ENCODE data around the gene TTLL6.
A peak's percentile ranks its signal among the peaks of the same experiment; 100 is the strongest.

TTLL6 gene

GRCh38 chr17:48795444-48796162, 21.4 kb downstream of the TTLL6 start:
- DNase-seq: no peak

DNA sequence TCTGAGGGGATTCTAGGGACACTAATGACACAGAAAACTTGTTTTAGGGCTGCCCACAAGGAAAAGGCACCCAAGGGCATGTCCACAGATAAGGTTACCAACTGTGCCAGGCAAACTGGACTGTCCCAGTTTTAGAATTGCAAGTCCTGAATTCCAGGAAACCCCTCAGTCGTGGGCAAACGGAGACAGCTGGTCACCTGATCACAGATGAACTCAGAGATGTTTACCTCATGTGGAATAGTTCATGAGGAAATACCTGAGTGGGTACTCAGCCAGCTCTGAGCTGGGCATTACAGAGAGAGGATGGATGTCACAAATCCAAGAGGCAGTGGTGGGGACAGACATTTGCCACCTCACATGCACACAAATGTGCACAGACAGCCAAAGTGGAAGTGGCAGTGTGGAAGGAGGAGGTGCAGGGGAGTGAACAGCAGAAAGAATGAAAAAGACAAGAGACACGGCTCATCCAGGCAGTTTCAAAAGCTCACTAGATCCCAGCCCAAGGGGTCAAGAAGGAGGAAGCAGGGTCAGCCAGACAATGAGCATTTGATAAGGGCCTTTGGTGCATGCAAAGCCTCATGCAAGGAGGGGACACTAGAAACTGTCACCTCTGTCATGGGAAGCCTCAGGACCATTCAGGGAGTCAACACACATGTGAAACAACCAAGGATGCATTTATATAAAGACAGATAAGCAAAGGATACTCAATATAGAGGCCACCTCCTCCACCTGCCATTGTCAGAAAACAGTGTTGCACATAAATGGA, 24.8 kb downstream of the TTLL6 start:
- Mint-ChIP-seq H3K4me1 (ENCODE audit: low read depth) (peaks cover 17% of the 10 kb centered on the region), H3K27me3 (peaks cover 73% of the 10 kb centered on the region), H3K4me3 (no peak overlapping the region), H3K36me3 (ENCODE audit: low read depth) (no peaks in the 10 kb centered on the region), H3K27ac (peak overlapping the region; percentile 3), H3K9me3 (no peaks in the 10 kb centered on the region)
- DNase-seq: no peak

More at GRCh38 chr17:48795444-48796162, 21.4 kb downstream of the TTLL6 start:
- H3K27me3 Mint-ChIP-seq: peaks cover 69% of the 10 kb centered on the region
- H3K4me3 Mint-ChIP-seq: no peak overlapping the region
- no peaks in the 10 kb centered on the region for H3K36me3 Mint-ChIP-seq (ENCODE audit: low read depth)
- peaks cover 17% of the 10 kb centered on the region for H3K4me1 Mint-ChIP-seq (ENCODE audit: low read depth)
- no peaks in the 10 kb centered on the region for H3K9me3 Mint-ChIP-seq
- no peak overlapping the region for H3K27ac Mint-ChIP-seq

DNA sequence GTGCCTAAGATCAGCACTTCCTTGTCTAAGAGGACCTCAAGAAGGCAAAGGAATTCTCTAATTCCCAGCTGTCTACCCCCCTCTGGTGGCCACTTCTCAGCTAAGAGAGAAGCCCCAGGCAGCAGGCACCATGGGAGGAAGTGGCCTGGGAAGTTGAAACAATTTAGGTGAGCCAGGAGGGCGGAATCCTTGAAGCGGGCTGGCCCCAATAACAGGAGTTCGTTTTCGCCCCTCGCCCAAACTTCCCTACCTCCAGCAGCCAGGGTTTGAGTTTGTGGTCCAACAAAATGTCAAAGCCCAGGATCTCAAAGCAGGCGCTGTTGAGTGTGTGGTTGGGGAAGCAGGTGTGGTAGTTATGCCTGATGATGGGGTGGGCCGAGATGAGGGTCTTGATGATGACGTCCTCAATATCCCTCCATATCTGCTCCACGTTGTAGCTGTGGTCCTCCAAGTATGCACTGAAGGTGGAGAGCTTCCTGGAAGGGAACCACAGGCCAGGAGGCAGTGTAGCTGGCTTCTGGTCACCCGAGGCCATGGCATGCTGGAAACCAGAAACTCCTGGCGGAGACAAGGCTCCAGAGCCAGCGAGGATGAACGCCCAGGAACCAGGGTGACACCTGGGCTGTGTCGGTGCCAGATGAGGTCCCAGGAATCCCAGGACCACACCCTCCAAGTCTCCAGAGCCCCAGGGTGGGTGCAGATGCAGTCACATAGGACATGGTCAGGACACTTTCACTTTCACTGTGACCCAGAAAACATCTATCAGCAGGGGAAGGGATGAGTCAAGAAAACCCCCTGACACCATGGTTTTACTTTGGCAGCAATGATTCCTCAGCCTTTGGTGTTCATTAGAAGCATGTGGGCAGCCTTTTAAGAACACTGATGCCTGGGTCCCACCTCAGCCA, 25.6 kb downstream of the TTLL6 start:
- no peak for DNase-seq
- Mint-ChIP-seq H3K4me3 (no peak overlapping the region), H3K36me3 (ENCODE audit: low read depth) (no peaks in the 10 kb centered on the region), H3K9me3 (no peaks in the 10 kb centered on the region), H3K27ac (peak overlapping the region; percentile 22), H3K4me1 (ENCODE audit: low read depth) (peaks cover 17% of the 10 kb centered on the region), H3K27me3 (peaks cover 72% of the 10 kb centered on the region)

- Mint-ChIP-seq H3K9me3 (no peaks in the 10 kb centered on the region), H3K4me3 (no peak overlapping the region), H3K27me3 (peaks cover 66% of the 10 kb centered on the region), H3K4me1 (ENCODE audit: low read depth) (peaks cover 17% of the 10 kb centered on the region), H3K36me3 (ENCODE audit: low read depth) (no peaks in the 10 kb centered on the region), H3K27ac (no peak overlapping the region)
- DNase-seq: no peak
Observed at GRCh38 chr17:48790607-48791127, 26.4 kb downstream of the TTLL6 start.

DNA sequence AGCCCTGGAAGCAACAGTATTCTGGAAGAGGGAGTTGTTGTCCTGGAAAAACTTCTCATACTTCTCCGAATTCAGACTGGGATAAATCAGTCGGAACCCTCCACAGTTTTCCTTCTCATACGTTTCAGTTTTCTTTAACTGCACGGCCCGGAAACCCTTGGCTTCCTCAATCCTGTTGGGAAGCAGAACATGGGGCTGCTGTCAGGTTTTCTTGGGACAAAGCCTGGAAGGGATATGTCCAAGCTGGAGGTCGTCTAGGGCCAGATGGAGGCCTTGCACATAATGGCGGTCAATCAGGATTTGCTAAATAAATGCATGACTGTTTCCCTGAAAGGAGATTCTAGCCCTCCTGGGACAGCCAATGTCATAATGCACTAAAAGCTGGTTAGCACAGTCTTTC, 29.2 kb downstream of the TTLL6 start:
- H3K9me3 Mint-ChIP-seq: no peaks in the 10 kb centered on the region
- H3K27me3 Mint-ChIP-seq: peaks cover 46% of the 10 kb centered on the region
- H3K27ac Mint-ChIP-seq: no peak overlapping the region
- H3K4me3 Mint-ChIP-seq: no peak overlapping the region
- DNase-seq: no peak
- H3K36me3 Mint-ChIP-seq (ENCODE audit: low read depth): no peaks in the 10 kb centered on the region
- H3K4me1 Mint-ChIP-seq (ENCODE audit: low read depth): peaks cover 17% of the 10 kb centered on the region

GRCh38 chr17:48779421-48779820, 37.6 kb downstream of the TTLL6 start:
- no peaks in the 10 kb centered on the region for H3K9me3 Mint-ChIP-seq
- no peak overlapping the region for H3K4me3 Mint-ChIP-seq
- peaks cover 9% of the 10 kb centered on the region for H3K27me3 Mint-ChIP-seq
- no peak overlapping the region for H3K27ac Mint-ChIP-seq
- no peak for DNase-seq
- H3K36me3 Mint-ChIP-seq (ENCODE audit: low read depth): no peaks in the 10 kb centered on the region
- no peaks in the 10 kb centered on the region for H3K4me1 Mint-ChIP-seq (ENCODE audit: low read depth)

- no peaks in the 10 kb centered on the region for H3K9me3 Mint-ChIP-seq
- H3K36me3 Mint-ChIP-seq (ENCODE audit: low read depth): no peaks in the 10 kb centered on the region
- H3K27me3 Mint-ChIP-seq: peaks cover 14% of the 10 kb centered on the region
- DNase-seq: no peak
- no peaks in the 10 kb centered on the region for H3K4me1 Mint-ChIP-seq (ENCODE audit: low read depth)
- H3K27ac Mint-ChIP-seq: no peak overlapping the region
- no peak overlapping the region for H3K4me3 Mint-ChIP-seq
Observed at GRCh38 chr17:48776602-48777001, 40.4 kb downstream of the TTLL6 start.

- no peak overlapping the region for H3K4me3 Mint-ChIP-seq
- H3K27me3 Mint-ChIP-seq: peaks cover 34% of the 10 kb centered on the region
Observed at GRCh38 chr17:48773245-48773644, 43.8 kb downstream of the TTLL6 start.

GRCh38 chr17:48770954-48771353, 46.1 kb downstream of the TTLL6 start:
- Mint-ChIP-seq H3K9me3 (no peaks in the 10 kb centered on the region), H3K4me1 (ENCODE audit: low read depth) (no peaks in the 10 kb centered on the region), H3K36me3 (ENCODE audit: low read depth) (no peaks in the 10 kb centered on the region), H3K4me3 (no peak overlapping the region), H3K27ac (no peak overlapping the region), H3K27me3 (peaks cover 44% of the 10 kb centered on the region)
- no peak for DNase-seq

More at GRCh38 chr17:48773245-48773644, 43.8 kb downstream of the TTLL6 start:
- no peak overlapping the region for H3K27ac Mint-ChIP-seq
- no peaks in the 10 kb centered on the region for H3K9me3 Mint-ChIP-seq
- H3K4me1 Mint-ChIP-seq (ENCODE audit: low read depth): no peaks in the 10 kb centered on the region
- H3K36me3 Mint-ChIP-seq (ENCODE audit: low read depth): no peaks in the 10 kb centered on the region
- no peak for DNase-seq

- Mint-ChIP-seq H3K27ac (no peak overlapping the region), H3K4me1 (ENCODE audit: low read depth) (no peaks in the 10 kb centered on the region), H3K9me3 (no peaks in the 10 kb centered on the region), H3K36me3 (ENCODE audit: low read depth) (no peaks in the 10 kb centered on the region), H3K4me3 (no peak overlapping the region), H3K27me3 (peaks cover 54% of the 10 kb centered on the region)
- DNase-seq: no peak
Observed at GRCh38 chr17:48769009-48769675, 47.9 kb downstream of the TTLL6 start.

GRCh38 chr17:48767263-48767774, 49.7 kb downstream of the TTLL6 start:
- peaks cover 71% of the 10 kb centered on the region for H3K27me3 Mint-ChIP-seq

DNA sequence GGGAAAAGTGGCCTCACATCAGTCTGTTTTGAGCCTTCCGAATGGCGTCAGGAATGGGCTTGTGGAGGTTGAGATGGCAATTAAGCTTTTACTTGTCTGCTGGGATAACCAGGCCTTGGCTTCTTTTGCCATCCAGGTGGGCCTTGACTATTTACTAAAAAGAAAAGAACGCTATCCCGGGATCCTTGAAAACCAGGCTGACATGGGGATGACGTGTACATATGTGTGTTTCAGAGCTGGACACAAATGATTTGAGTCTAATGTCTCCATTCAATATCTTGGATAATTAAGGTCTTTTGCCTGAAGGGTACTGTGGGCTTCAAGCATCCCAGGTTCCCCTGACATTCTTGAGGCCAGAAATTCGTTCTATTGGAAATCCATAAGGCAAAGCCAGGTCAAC, 55.9 kb downstream of the TTLL6 start:
- Mint-ChIP-seq H3K36me3 (ENCODE audit: low read depth) (no peaks in the 10 kb centered on the region), H3K9me3 (no peaks in the 10 kb centered on the region), H3K27ac (no peak overlapping the region), H3K4me1 (ENCODE audit: low read depth) (no peaks in the 10 kb centered on the region), H3K4me3 (no peak overlapping the region), H3K27me3 (peaks cover 86% of the 10 kb centered on the region)
- no peak for DNase-seq

More at GRCh38 chr17:48767263-48767774, 49.7 kb downstream of the TTLL6 start:
- Mint-ChIP-seq H3K9me3 (no peaks in the 10 kb centered on the region), H3K4me1 (ENCODE audit: low read depth) (no peaks in the 10 kb centered on the region), H3K4me3 (no peak overlapping the region), H3K27ac (no peak overlapping the region), H3K36me3 (ENCODE audit: low read depth) (no peaks in the 10 kb centered on the region)
- DNase-seq: no peak

DNA sequence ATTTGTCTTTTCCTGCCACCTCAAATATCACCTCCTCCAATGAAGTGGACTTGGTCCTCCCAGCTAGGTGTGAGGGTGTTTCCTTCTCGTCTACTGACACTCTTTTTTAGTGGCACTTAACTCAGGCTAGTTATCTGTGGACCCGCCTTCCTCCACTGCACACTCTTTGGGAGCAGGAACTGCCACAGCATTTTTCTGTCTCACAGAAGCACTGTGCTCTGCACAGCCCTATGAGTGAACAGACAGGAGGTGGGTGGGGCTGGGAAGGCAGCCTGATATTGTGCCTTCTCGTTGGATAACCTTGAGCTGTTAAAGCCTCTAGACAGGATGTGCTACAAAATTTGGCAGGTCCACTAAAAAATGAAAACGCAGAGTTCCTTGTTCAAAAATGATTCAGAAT, 56.6 kb downstream of the TTLL6 start:
- no peaks in the 10 kb centered on the region for H3K36me3 Mint-ChIP-seq (ENCODE audit: low read depth)
- no peak overlapping the region for H3K4me3 Mint-ChIP-seq
- H3K4me1 Mint-ChIP-seq (ENCODE audit: low read depth): no peaks in the 10 kb centered on the region
- peaks cover 86% of the 10 kb centered on the region for H3K27me3 Mint-ChIP-seq
- no peaks in the 10 kb centered on the region for H3K9me3 Mint-ChIP-seq
- H3K27ac Mint-ChIP-seq: no peak overlapping the region
- no peak for DNase-seq

- Mint-ChIP-seq H3K9me3 (no peaks in the 10 kb centered on the region), H3K27ac (no peak overlapping the region), H3K4me1 (ENCODE audit: low read depth) (peaks cover 2% of the 10 kb centered on the region)
Observed at GRCh38 chr17:48759288-48759687, 57.7 kb downstream of the TTLL6 start.

More at GRCh38 chr17:48759288-48759687, 57.7 kb downstream of the TTLL6 start:
- Mint-ChIP-seq H3K36me3 (ENCODE audit: low read depth) (no peaks in the 10 kb centered on the region), H3K4me3 (no peak overlapping the region), H3K27me3 (peaks cover 89% of the 10 kb centered on the region)
- DNase-seq: no peak

All from activated T-cell treated with anti-CD3 and anti-CD28 coated beads, Interleukin-2, amount 50 U/mL, for 24 hours (primary cell).